Hepatocyte (in vitro differentiated cells): ENCODE results near the gene SVIL.

Experiments used
- EZH2 ChIP-seq: fragments of 200-600 bp; sonication (generic); IDR thresholded peaks from 2 replicates; pipeline ENCODE4 v1.6.1; 2016; ENCODE audit warnings: antibody characterized with exemption, mild to moderate bottlenecking, borderline replicate concordance
- TF ChIP-seq, protein P1 (sequence below): fragments of 200-600 bp; sonication (generic); IDR thresholded peaks from 2 replicates; pipeline ENCODE4 v1.5.1; 2016; ENCODE audit warnings: antibody characterized with exemption, mild to moderate bottlenecking; ENCODE audit not compliant: poor library complexity

DNA sequence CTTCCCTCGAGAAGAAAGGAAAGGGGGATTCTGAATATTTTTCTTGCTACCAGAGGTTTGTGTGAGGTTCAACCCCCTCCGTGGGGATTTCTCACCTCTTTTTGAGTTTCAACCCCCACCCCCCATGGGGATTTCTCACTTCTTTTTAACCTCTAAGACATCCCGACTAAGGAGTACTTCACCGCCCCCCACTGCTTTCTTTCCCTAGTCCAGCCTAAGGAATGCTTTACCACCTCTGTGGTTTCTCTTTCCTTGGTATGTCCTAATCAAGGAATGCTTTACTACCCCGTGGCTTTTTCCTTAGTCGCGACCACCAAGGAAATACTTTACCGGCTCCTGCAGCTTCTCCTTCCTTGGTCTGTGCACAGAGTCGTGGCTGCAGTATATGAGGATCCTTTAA is 196.5 kb downstream of the SVIL start:
- no peak for TF ChIP-seq EZH2
- TF ChIP-seq, protein P1, sequence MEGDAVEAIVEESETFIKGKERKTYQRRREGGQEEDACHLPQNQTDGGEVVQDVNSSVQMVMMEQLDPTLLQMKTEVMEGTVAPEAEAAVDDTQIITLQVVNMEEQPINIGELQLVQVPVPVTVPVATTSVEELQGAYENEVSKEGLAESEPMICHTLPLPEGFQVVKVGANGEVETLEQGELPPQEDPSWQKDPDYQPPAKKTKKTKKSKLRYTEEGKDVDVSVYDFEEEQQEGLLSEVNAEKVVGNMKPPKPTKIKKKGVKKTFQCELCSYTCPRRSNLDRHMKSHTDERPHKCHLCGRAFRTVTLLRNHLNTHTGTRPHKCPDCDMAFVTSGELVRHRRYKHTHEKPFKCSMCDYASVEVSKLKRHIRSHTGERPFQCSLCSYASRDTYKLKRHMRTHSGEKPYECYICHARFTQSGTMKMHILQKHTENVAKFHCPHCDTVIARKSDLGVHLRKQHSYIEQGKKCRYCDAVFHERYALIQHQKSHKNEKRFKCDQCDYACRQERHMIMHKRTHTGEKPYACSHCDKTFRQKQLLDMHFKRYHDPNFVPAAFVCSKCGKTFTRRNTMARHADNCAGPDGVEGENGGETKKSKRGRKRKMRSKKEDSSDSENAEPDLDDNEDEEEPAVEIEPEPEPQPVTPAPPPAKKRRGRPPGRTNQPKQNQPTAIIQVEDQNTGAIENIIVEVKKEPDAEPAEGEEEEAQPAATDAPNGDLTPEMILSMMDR = no peak
